Stimulated activated CD8-positive, alpha-beta memory T cell treated with anti-CD3 and anti-CD28 coated beads, Interleukin-2, amount 100 ng/mL, for 48 hours (primary cell): Measurements from ENCODE around the gene ZNF620.
"Not testable (repeated sequence)": the region's sequence is repeated elsewhere in the genome, so short reads cannot be mapped to it uniquely, and the experiment has no call there.

Experiments
- DNase-seq, 2 donors: peaks; one replicate each; pipeline ENCODE4 v3.0.0-alpha.2; 2020; ENCODE audit warnings: low read depth in 2 of 2

The ZNF620 gene

GRCh38 chr3:40505599-40506462, at the start of gene ZNF620:
TSS of gene ZNF620 (plus strand) at chr3:40506039. CDS start at chr3:40506353, 314 bp downstream.
- peak; percentile 33 to 40 for DNase-seq

GRCh38 chr3:40456279-40456939, 49.4 kb upstream of the ZNF620 start:
- no peak for DNase-seq

- peak; percentile 88 to 94 for DNase-seq
Measured at GRCh38 chr3:40456940-40457823, 48.7 kb upstream of the ZNF620 start, which contains the start of gene RPL14. TSS of gene RPL14 (plus strand) at chr3:40457339. CDS start at chr3:40457472, 133 bp downstream.

- DNase-seq = no peak
Measured at GRCh38 chr3:40458473-40458872, 47.4 kb upstream of the ZNF620 start.

- not testable (repeated sequence) for DNase-seq
Measured at GRCh38 chr3:40460481-40460880, 45.4 kb upstream of the ZNF620 start.

- DNase-seq = no peak
Measured at GRCh38 chr3:40461161-40461560, 44.7 kb upstream of the ZNF620 start.

GRCh38 chr3:40462838-40463237, 43.0 kb upstream of the ZNF620 start:
- DNase-seq = not testable (repeated sequence)

- DNase-seq = no peak
Measured at GRCh38 chr3:40463579-40463978, 42.3 kb upstream of the ZNF620 start.

- no peak for DNase-seq
Measured at GRCh38 chr3:40464339-40465110, 41.3 kb upstream of the ZNF620 start.

GRCh38 chr3:40465111-40465407, 40.8 kb upstream of the ZNF620 start:
- DNase-seq = no peak

- DNase-seq = no peak
Measured at GRCh38 chr3:40465456-40465855, 40.4 kb upstream of the ZNF620 start.

GRCh38 chr3:40468018-40468417, 37.8 kb upstream of the ZNF620 start:
- DNase-seq = no peak

GRCh38 chr3:40470701-40471100, 35.1 kb upstream of the ZNF620 start:
- no peak for DNase-seq

GRCh38 chr3:40476478-40477470, 29.1 kb upstream of the ZNF620 start, which contains the start of gene ZNF619:
TSS of gene ZNF619 (plus strand) at chr3:40477122. CDS start at chr3:40477980, 858 bp downstream.
- DNase-seq = peak; percentile 25 to 43

GRCh38 chr3:40477666-40478065, 28.2 kb upstream of the ZNF620 start:
- DNase-seq = no peak

GRCh38 chr3:40487172-40487571, 18.7 kb upstream of the ZNF620 start:
- no peak for DNase-seq

GRCh38 chr3:40490916-40491315, 14.9 kb upstream of the ZNF620 start:
- DNase-seq = no peak

GRCh38 chr3:40494698-40495097, 11.1 kb upstream of the ZNF620 start:
- DNase-seq = no peak

- no peak for DNase-seq
Measured at GRCh38 chr3:40497288-40497687, 8.6 kb upstream of the ZNF620 start.

- no peak for DNase-seq
Measured at GRCh38 chr3:40499952-40500351, 5.9 kb upstream of the ZNF620 start.
